Lower leg skin (tissue), 3 donors: ENCODE measurements around the gene ANKS6.

ENCODE experiments used
- POLR2A ChIP-seq, 2 donors: fragments of 450-650 bp; IDR thresholded peaks; one replicate each; pipeline ENCODE4 v1.6.1; 2016 to 2017; ENCODE audit warnings: antibody characterized with exemption in 2 of 2, mild to moderate bottlenecking in 1 of 2, moderate library complexity in 1 of 2
- TF ChIP-seq, protein P1 (sequence below), 3 donors: fragments of 450-650 bp; IDR thresholded peaks; one replicate each; pipeline ENCODE4 v1.5.1; 2016; ENCODE audit warnings: antibody characterized with exemption in 3 of 3, mild to moderate bottlenecking in 3 of 3, moderate library complexity in 2 of 3

DNA sequence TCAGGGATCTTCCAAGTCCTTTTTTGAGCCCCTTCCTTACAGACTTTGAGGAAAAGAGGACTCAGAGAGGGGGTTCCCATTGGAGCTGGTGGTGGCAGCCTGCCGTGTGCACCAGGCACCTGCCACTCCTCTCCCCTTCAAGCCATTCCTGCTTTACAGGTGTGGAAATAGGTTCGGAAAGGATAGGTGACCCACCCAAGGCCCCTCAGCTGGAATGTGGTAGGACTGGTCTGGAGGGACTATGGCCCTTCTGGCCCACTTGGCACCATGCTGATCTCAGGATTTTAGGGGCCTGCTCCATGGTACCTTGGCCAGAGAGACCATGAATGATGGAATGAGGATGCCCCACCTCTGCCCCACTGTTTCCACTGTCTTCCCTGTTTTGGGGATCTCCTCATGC lies 12.5 kb upstream of the ANKS6 start:
- TF ChIP-seq, protein P1, sequence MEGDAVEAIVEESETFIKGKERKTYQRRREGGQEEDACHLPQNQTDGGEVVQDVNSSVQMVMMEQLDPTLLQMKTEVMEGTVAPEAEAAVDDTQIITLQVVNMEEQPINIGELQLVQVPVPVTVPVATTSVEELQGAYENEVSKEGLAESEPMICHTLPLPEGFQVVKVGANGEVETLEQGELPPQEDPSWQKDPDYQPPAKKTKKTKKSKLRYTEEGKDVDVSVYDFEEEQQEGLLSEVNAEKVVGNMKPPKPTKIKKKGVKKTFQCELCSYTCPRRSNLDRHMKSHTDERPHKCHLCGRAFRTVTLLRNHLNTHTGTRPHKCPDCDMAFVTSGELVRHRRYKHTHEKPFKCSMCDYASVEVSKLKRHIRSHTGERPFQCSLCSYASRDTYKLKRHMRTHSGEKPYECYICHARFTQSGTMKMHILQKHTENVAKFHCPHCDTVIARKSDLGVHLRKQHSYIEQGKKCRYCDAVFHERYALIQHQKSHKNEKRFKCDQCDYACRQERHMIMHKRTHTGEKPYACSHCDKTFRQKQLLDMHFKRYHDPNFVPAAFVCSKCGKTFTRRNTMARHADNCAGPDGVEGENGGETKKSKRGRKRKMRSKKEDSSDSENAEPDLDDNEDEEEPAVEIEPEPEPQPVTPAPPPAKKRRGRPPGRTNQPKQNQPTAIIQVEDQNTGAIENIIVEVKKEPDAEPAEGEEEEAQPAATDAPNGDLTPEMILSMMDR (IDR thresholded peaks at IDR 0.05): no peak
- no peak for TF ChIP-seq POLR2A (IDR thresholded peaks at IDR 0.05)
